HG02938 (cell line): ENCODE data around the gene UVSSA.
"Not testable (repeated sequence)": the region's sequence is repeated elsewhere in the genome, so short reads cannot be mapped to it uniquely, and the experiment has no call there.

Source experiments
- ATAC-seq: cut with Tn5 transposase; IDR thresholded peaks from one replicate; pipeline ENCODE4 v1.9.1; 2021; ENCODE audit warnings: mild to moderate bottlenecking, moderate library complexity; ENCODE audit not compliant: unreplicated experiment

Gene UVSSA

GRCh38 chr4:1375761-1376322 is 28.8 kb downstream of the UVSSA start:
- no peak for ATAC-seq

DNA sequence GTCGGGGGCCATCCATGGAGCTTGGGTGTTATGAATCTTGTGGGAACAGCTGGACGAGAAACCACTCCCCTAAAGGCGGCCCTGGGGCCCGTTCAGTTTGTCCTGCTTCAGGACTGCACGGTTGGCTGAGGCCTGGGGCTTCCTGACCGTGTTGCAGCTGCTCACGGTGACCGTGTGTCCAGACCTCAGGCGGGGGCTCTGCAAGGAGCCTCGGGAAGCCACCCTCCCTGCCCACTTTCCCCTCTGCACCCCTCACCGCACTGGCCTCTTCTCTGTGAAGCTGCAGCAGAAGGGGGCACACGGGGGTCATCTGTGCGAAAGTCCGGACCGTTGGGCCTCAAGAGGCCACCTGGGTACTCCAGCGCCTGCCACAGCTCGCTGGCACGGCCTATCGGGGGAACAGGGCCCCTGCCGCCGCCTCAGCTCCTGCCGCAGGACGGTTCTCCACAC is 29.4 kb downstream of the UVSSA start:
- ATAC-seq: no peak

DNA sequence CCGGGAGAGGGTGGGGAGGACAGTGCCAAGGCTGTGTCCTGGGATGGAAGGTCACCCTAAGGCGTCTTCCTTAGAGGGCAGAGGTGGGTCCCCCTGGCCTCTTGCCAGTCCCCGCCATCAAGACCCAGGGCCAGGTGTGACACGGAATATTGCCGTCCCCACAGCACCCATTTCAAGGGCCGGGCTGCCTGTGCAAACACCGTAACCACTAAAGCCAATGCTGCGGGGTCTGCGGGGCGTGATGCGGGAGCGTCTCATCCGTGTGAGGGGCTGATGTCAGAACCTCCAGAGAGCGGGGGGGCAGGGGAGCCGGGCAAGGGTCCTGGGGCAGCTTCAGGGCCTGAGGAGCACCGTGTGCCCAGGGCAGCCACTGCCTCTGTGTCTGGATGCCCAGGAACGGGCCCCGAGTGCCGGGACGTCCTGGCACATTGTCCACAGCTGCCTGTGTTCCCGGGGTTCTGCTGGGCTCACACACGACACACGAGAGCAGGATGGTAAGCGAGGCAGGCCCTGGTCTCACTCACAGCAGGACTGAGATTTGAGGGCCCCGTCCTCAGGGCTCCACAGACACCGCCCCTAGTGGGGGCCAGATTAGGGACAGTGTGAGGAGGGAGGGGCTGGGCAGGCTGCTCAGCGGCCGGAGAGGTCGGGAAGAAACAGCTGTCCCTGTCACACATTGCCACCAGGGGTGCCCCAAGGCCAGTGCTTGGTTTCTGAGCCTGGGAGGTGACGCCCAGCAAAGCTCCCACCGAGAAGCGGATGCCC is 30.0 kb downstream of the UVSSA start:
- ATAC-seq: no peak

GRCh38 chr4:1377606-1378261 is 30.7 kb downstream of the UVSSA start:
- no peak for ATAC-seq

- no peak for ATAC-seq
Observed at GRCh38 chr4:1378559-1379231, 31.7 kb downstream of the UVSSA start.

- ATAC-seq: no peak
Observed at GRCh38 chr4:1379351-1379781, 32.4 kb downstream of the UVSSA start.

DNA sequence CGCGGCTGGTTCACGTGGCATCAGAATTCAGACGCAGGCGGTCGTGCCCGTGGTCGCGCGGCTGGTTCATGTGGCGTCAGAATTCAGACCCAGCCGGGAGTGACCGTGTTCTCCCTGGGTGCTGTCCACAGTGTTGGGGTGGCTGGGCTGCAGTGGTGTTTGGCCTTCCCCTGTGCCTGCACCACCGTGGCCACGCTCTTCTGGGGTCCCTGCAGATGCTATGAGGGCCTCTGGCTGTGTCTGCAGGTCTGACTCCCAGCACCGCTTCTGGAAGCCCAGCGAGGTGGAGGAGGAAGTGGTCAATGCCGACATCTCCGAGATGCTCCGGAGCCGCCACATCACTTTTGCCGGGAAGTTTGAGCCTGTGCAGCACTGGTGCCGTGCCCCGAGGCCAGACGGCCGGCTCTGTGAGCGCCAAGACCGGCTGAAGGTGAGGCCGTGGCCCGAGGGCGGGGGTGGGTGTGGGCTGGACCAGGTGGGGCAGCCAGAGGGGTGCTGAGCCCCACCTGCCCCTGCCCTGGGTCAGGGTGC is 32.9 kb downstream of the UVSSA start:
- no peak for ATAC-seq

DNA sequence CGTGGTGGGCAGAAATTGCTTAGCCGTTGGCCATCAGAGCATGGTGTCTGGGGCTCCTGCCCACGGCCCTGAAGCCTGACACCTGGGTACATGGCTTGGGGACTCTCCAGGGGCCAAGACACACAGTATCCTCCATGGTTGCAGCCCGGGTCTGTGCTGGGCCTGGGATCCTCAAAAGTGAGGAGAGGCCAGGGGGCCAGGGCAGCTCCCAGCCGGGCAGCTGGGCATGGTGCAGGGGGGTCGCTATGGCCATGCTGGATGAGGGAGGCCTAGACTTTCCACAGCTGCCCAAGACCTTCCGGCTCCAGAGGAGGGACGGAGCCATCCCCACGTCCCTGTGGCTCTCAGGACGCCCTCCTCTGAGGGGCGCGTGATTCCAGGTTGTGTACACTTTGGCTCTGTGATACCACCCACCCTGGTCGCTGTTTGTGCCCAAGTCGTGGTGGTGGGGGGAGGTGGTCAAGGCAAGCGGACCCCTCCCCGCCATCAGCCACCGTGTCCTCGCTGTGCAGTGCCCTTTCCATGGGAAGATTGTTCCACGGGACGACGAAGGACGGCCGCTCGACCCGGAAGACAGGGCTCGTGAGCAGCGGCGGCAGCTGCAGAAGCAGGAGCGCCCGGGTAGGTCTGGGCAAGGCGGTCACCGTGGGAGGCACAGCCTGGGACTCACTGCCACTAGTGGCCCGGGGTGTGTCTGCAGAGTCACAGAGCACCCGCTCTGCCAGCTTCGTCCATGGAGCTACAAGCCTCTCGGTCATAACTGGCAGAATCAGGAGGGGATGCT is 33.6 kb downstream of the UVSSA start:
- no peak for ATAC-seq

- no peak for ATAC-seq
Observed at GRCh38 chr4:1381181-1381621, 34.2 kb downstream of the UVSSA start.

DNA sequence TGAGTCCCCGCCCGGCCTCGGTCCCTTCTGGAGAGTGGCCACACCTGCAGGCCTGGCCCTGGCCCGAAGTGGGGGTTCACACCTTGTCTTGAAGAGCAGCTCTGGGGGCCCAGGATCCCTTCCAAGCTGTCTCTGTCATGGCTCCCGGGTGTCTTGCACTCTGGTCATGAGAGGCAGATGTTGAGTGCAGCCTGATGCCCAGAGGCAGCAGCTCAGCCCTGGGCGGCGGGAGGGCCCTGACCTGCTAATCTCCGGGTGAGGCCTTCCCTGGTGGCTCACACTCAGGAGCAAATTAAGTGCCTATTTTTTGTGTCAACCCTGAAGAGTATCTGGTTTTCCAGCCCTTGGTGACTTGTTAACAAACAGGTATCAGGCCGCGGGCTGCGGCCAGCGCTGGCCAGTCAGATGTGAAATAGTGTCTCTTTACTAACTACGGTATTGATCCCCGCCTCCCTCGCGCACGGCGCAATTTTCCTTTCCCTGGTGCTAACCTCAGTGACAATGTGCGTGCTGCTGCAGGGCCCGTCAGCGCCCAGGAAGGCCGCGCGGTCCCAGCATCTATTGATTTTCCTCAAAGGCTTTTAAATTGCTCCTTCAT is 35.0 kb downstream of the UVSSA start:
- no peak for ATAC-seq

DNA sequence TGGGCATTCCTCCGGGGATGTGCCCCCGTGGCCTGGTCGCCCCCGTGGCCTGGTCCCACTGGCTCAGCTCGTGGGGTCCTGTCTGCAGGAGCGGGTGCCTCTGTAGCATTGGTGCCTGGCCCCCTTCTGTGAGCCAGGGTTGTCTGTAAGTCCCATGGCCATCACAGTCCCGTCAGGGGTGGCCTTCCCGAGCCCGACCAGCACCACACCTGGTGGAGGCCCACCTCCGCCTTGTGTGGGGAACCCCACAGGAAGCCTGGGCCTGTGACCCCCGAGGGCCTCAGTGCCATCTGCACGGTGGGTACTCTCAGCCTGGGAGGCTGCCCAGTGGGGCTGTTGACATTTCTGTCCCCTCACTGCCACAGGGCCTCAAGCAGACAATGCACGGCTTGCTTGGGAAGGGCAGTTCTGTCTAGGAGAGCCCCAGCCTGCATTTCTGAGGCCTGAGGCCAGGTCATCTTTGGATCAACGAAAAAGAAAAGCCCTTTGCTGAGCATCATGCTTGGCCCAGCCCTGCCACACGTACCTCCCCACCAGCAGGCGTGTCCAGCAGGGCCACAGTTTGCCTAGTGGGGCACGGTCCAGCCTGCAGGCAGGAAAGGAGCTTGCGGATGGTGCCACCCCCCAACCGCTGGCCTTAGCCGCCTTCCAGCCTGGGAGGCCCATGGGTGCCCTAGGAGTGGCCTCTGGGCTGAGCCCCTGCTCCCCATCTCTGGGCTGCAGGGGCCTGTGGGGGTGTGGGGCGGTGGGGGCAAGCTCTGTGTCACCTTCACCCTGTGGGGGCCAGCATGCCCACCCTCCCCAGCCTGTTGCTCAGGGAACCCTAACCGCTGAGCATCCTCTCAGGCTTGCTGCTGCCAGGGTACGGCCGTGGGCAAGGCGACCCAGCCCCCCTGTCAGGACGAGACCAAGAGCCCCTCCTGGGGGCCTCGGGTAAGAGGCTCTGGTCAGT is 36.0 kb downstream of the UVSSA start:
- no peak for ATAC-seq

- ATAC-seq: no peak
Observed at GRCh38 chr4:1383728-1384591, 37.0 kb downstream of the UVSSA start.

GRCh38 chr4:1384675-1385372 is 37.8 kb downstream of the UVSSA start:
- no peak for ATAC-seq

- no peak for ATAC-seq
Observed at GRCh38 chr4:1385373-1386340, 38.6 kb downstream of the UVSSA start.

GRCh38 chr4:1393363-1393762 is 46.4 kb downstream of the UVSSA start:
- not testable (repeated sequence) for ATAC-seq

DNA sequence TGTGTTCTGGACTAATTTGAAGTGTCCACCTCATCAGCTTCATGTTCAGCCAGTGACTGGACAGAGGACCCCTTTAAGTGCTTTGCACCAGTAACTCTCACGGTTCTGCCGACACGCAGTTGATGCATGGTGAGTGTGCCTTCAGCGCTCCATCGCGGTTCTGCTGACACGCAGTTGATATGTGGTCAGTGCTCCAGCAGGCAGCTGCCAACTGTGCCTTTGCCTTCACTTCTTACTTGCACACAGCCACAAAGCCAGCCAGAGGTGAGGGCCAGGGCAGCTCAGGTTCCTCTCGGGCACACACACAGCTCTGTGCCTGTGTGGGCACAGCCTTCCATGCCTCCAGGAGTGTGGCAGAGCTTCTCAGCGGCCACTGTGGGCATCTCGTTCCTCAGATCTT is 46.9 kb downstream of the UVSSA start:
- ATAC-seq: no peak
